CD4-positive, alpha-beta T cell treated with Interleukin-2 at 100 ng/mL for 4 hours (primary cell): ENCODE measurements around the gene DIP2A.

Source experiments
- DNase-seq: peaks from one replicate; pipeline ENCODE4 v3.0.0-alpha.2; 2020; ENCODE audit warnings: low spot score

Gene DIP2A, protein sequence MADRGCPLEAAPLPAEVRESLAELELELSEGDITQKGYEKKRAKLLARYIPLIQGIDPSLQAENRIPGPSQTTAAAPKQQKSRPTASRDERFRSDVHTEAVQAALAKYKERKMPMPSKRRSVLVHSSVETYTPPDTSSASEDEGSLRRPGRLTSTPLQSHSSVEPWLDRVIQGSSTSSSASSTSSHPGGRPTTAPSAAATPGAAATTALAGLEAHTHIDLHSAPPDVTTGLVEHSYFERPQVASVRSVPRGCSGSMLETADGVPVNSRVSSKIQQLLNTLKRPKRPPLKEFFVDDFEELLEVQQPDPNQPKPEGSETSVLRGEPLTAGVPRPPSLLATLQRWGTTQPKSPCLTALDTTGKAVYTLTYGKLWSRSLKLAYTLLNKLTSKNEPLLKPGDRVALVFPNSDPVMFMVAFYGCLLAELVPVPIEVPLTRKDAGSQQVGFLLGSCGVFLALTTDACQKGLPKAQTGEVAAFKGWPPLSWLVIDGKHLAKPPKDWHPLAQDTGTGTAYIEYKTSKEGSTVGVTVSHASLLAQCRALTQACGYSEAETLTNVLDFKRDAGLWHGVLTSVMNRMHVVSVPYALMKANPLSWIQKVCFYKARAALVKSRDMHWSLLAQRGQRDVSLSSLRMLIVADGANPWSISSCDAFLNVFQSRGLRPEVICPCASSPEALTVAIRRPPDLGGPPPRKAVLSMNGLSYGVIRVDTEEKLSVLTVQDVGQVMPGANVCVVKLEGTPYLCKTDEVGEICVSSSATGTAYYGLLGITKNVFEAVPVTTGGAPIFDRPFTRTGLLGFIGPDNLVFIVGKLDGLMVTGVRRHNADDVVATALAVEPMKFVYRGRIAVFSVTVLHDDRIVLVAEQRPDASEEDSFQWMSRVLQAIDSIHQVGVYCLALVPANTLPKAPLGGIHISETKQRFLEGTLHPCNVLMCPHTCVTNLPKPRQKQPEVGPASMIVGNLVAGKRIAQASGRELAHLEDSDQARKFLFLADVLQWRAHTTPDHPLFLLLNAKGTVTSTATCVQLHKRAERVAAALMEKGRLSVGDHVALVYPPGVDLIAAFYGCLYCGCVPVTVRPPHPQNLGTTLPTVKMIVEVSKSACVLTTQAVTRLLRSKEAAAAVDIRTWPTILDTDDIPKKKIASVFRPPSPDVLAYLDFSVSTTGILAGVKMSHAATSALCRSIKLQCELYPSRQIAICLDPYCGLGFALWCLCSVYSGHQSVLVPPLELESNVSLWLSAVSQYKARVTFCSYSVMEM (N-terminal part only)

DNA sequence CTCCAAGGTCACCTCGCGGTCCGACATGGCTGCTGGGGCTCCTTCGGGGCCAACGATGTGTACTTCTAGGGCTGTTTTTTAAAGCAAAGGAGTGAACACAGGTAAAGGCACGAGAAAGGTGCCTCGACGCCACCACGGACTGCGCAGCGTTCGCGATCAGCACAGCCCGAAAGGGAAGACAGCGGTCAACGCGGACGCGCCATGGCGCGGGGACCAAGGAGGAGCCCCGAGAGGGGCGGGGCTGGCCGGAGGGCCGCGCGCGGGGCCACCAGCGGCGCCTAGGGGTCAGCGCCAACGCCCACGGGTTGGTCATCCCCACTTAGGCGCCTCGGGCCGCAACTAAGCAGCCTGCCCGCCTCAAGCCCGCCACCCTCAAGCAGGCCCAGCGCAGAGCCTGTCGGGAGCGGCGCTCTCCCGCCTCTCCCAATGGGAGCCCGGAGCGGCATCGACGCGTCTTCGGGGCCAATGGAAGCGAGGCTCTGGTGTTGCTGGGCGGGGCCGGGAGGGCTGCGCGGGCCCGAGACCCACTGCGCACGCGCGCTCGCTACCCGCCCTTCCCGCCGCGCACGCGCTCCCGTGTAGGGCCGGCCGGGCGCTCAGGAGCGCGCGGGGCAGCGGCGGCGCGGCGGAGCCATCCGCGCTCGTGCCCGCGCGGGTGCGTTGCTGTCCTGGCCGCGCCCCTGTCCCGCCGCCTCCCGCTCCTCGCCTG, at the start of gene DIP2A:
TSS of gene DIP2A (plus strand) at position 577 of the 709 bp plus-strand sequence. CDS start 241 bp downstream, outside the sequence.
- DNase-seq: peak; percentile 95

DNA sequence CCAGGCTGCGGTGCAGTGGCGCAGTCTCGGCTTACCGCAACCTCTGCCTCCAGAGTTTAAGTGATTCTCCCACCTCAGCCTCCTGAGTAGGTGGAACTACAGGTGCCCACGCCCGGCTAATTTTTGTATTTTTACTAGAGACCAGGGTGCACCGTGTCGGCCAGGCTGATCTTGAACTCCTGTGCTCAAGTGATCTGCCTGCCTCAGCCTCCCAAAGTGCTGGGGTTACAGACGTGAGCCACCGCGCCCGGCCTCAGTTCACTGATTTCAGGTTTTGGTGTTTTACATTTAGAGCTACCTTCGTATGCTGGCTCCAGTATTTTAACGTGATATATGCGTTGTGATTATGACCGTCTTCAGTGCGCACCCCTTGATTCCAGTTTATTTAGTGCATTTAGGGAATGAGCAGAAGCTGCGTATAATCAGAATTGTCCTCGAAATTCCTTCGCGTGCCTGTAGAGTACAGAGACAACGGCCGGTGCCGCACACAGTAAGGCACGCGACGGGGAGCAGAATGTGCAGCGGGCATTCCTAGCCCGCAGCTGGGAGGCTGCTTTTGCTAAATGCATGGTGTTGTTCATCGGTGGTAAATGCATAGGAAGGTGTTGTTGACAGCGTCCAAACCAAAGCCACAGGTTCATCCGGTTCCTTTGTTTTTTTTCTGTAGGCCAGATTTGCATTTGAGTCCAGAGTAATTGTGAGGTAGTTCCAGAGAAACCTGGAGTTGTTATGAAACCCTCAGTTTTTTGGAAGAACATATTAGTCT, 48.9 kb upstream of the DIP2A start:
- no peak for DNase-seq

DNA sequence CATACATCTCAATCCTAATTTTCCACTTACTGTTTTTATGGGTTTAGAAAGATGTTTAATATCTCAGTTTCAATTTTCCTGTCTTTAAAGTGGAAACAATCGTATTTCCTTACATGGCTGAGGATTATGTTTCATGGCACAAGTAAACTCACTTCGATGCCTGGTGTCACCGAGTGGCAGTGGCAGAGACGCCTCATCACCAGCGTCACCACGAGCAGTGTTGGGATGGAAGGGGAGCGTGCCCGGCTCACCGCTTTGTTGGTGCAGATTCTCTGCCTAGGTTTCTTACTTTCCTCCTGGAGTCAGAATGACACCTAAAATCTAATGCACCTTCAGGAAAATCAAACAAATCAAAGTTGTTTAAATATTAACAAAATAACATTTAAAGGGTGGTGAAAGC, 48.2 kb upstream of the DIP2A start:
- DNase-seq: no peak

DNA sequence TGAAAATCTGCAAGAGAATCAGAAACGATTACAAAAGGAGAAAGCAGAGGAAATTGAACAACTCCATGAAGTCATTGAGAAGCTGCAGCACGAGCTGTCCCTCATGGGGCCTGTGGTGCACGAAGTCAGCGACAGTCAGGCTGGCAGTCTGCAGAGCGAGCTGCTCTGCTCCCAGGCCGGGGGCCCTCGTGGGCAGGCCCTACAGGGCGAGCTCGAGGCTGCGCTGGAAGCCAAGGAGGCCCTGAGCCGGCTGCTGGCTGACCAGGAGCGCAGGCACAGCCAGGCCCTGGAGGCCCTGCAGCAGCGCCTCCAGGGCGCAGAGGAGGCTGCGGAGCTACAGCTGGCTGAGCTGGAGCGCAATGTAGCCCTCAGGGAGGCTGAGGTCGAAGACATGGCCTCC, 47.5 kb upstream of the DIP2A start:
- DNase-seq: no peak

DNA sequence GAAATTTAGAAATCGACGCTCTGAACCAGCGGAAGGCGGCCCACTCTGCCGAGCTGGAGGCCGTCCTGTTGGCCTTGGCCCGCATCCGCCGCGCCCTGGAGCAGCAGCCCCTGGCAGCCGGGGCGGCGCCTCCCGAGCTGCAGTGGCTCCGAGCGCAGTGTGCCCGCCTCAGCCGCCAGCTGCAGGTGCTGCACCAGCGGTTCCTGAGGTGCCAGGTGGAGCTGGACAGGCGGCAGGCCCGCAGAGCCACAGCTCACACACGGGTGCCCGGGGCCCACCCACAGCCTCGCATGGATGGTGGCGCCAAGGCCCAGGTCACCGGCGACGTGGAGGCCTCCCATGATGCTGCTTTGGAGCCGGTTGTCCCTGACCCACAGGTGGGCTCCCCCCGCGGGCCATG, 47.0 kb upstream of the DIP2A start:
- DNase-seq: no peak

DNA sequence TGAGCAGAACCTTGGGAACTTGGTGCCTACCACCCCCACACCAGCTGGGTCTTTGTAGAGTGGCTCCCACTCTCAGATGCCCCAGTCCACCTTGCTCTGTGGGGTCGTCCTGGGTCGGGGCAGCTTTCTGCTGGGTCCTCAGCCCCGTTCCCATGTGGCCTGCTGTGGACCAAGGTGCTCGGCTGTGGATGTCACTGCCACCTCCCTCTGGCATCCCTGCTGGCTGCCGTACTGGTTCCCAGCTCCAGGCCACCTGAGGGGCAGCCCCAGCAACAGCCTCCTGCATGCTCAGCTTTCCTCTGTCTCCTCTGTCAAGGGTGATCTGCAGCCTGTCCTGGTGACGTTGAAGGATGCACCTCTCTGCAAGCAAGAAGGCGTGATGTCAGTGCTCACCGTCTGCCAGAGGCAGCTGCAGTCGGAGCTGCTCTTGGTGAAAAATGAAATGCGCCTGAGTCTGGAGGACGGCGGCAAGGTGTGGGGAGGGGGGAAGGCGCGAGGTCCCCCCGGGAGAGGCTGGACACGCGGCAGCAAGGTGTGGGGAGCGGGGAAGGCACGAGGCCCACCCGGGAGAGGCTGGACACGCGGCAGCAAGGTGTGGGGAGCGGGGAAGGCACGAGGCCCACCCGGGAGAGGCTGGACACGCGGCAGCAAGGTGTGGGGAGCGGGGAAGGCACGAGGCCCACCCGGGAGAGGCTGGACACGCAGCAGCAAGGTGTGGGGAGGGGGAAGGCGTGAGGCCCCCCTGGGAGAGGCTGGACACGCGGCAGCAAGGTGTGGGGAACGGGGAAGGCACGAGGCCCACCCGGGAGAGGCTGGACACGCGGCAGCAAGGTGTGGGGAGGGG, 45.9 kb upstream of the DIP2A start:
- DNase-seq: no peak

DNA sequence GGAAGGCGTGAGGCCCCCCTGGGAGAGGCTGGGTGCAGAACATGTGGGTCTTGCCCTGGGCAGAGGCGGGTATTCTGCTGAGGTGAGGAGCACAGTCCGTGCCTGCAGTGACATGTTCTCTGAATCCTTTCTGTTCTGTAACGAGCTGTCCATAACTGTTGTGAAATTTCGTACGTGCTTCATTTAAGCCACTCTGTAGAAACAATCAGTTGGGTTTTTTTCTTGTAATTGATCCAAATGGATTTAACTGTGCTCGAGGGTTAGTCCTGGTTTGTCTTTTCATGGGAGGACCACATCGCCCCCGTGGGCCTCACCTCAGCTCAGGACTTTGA, 45.4 kb upstream of the DIP2A start:
- no peak for DNase-seq

DNA sequence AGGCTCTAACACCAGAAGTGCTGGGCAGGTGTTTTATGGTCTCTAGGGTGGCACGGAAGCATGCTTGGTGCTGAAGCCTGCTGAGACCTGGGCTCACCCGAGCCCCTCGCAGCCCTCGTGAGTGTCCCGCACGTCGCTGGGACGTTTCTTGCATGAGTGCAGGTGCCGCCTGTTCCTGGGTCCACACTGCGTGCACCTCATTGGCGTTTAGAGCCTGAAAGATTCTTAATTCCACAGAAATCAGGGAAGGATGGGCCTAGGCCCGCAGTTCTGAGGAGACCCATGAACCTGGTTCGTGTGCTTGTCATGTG, 43.8 kb upstream of the DIP2A start:
- no peak for DNase-seq

DNA sequence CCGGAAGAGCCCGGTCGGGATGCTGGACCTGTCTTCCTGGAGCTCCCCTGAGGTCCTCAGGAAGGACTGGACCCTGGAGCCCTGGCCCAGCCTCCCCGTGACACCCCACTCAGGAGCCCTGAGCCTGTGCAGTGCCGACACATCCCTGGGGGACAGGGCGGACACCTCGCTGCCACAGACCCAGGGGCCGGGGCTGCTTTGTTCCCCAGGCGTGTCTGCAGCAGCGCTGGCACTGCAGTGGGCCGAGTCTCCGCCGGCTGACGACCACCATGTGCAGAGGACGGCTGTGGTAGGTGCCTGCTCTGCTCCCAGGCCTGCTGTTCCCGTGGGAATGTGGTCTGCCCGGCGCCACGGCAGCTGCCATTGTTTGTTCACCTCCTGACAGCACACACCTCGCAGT, 42.1 kb upstream of the DIP2A start:
- DNase-seq: no peak

DNA sequence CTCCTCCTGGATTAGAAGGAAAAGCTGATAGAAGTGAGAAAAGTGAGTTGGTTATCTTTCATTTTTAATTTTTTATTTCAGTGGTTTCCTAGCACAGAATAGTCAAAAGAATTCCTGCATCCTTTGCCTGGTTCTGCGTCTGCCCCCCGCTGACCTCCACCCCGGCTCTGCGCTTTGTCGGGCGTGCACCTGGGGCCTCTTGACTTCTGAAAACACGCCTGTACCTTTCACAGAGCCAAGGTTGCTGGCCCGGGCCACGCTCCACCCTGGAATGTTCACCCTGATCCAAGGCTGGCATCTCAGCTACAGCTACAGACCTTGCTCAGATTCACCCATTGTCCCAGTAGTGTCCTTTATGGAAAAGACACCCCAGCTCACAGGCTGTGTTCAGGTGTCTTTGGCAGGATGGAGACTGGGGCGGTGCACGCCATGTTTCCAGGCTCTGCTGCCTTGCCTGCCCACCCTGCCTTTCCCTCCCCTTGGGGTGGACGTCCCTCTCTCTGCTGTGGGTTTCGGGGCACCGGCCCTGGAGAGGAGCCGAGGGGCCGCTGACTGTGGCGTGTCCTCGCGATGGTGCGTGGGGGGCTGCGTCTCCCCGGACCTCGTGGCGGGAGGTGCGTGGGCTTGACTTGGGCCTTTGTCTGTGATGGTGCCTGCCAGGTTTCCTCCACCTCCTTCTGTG, 40.3 kb upstream of the DIP2A start:
- DNase-seq: no peak

DNA sequence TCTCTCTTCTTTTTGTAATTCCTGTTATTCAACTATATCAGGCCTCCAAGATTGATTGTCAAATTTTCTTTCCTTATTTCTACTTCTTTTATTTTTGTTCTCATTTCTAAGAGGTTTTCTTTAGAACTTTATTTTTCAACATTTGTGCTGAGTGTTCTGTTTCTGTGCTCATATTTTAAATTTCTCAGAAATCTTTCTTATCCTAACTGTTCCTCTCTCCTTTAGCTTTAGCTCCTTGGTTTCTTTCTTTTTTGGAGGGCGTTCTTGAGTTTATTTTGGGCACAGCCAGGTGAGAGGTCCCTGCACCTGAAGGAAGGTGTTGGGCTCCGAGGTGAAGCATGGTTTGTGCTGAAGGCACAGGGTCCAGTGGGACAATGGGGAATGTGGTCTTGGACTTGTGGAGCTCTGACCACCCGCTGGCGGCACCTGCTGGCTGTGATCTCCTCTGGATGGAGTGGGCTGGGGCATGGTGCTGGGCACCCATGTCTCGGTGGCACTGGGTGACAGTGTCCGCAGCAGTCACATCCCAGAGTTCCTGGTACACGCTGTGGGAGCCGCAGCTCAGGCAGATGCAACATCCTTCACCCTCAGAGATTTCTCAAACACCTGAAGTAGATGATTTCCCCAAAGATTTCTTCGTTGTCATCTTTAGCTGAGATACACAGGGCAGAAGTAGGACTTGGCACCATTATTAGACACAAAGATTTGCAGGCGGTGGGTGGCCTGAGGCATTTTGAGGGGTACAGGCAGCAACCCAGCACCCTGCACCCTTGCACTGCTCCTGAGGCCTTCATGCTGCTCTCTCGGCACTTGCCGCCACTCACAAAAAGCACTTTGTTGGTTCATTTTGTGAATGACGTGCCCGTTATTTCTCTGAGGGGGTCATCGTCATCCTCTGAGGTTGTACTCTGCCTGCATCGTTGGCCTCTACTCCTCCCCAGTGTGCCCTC, 38.2 kb upstream of the DIP2A start:
- DNase-seq: no peak

DNA sequence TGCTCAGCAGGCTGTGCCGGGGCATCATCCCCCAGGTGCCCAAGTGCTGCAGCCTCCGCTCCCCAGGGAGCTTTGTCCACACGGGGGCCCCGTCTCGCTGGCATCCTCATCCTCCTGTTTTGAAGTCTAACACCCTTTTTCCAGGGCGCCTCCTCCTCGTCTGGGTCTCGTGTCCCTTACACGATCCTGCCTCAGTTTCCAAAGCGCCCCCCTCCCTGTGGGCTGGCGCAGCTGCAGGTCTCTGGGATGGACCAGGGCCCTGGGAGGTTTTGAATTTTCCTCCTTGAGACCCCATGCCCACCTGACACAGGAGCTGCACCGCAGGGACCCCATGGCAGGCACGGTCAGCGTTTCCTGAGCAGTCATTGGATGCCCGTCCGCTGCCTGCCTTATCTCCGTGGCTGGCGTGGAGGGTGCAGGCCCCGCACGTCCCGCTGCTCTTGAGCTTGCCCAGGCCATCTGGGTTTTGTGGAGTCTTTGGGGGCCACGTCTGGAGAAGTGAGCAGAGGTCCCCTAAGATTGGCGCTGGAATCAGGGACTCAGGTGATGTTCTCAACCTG, 37.4 kb upstream of the DIP2A start:
- DNase-seq: no peak

DNA sequence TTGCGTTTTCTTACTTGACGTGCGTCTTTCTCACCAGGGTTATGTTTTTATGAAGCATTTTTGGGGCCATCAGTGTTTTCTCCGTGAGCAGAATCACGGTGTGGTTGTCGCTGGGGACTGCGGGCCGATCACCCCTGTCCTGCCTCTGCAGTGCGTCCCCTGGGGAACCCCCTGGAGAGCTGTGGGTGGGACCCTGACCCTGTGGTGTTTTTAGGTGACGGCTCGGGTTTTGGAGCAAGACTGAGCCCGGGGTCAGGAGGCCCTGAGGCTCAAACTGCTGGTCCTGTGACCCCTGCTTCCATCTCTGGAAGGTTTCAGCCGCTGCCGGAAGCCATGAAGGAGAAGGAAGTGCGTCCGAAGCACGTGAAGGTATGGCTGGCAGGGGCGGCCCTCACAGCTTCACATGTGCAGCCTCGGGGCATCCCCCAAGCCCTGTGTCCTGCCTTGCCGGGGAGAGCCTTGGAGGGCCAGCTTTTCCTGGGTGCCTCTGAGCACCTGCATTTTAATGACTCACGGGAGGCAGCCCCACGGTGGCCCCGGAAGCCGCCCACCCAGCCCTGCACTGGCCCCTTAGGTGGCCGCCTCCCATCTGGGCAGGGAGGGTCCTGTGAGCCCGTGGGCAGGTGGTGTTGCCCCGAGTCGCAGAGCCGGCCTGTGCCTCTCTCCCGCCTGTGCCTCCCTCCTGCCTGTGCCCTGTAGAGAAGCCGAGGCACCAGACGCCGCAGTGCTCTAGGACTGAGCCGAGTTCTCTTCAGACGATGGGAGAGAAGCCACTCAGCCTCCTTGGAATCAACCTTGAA, 36.7 kb upstream of the DIP2A start:
- DNase-seq: no peak

DNA sequence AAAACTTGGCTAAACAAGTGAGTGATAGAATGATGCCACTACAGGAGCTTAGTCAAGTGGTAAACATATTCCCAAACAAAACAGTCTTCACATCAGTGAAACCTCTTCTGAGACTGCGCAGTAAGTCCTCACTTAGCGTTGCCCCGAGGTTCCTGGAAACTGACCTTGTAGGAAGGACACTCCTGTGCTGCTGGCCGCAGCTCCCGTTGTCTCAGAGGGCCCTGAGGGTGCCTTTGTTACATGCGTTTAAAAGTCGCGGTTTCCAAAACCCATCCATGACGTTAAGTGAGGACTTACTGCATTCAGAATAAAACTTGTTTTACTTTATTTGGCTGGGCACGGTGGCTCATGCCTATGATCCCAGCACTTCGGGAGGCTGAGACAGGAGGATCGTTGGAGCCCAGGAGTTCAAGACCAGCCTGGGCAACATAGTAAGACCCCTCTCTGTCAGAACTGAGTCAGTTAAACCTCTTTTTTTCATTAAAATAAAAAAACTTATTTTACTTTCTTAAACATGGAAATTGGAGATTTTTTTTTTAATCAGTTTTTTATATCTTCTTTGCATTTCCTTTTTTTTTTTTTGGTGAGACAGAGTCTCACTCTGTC, 36.0 kb upstream of the DIP2A start:
- no peak for DNase-seq

DNA sequence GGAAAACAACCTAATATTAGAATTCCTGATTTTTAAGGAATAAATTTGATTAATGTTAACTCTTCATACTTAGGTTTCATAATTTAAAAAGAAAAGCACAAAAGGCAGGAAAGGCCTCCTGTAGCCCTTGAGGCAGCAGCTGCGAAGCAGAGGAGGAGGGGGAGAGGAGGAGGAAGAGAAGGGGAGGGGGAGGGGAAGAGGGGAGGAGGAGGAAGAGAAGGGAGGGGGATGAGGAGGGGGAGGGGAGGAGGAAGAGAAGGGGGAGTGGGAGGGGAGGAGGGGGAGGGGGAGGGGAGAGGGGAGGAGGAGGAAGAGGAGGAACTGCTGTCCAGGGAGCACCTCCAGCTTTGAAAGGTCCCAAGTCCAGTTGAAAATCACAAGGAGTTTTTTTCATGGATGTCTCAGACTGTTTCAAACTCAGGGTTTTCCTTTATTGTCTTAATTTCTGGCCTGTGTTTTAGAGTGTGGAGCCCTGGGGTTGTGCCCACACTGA, 35.1 kb upstream of the DIP2A start:
- DNase-seq: no peak

DNA sequence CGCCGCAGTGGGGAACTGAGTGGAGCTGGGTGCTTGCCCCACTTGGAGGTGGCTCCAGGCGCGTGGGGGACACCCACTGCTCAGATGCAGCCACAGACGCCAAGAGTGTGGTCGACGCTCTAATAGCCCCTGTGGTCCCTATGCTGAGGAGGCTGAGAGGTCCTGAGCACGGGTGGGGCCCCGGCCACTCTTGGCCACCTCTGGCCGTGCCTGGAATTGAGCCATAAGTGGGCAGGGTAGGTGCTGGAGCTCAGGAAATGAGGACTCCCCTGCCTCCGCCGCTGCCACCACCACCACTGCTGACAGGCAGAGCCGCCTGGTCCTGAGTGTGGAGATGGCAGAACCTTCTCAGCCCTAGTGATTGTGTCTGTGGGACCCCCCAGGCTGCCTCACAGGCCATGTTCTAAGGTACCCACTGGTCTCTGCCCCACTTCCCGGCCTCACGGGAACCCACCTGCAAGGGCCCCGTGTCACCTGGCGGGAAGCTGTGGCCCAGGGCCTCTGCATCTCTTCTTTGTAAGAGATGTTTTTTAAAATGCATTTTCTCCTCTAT, 34.6 kb upstream of the DIP2A start:
- DNase-seq: peak; percentile 19

DNA sequence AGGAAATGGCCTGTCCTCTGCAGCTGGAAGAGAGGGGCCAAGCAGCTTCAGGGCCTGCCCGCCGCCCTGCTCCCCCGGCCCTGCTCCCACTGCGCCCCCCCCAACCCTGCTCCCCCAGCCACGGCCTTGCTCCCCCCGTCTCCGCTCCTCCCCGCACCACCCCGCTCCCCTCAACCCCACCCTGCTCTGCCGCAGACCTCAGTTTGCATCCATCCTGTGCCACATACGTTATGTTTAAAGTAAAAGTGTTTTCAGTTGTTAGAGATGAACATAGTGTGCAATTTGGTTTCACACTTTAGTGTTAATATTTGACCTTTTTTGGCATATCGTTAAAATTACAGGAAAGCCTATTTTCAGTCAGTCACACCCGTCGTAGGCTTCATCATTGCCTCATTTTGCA, 34.1 kb upstream of the DIP2A start:
- DNase-seq: peak; percentile 46
